ENCODE results near the gene IL2RA.

IL2RA gene

DNA sequence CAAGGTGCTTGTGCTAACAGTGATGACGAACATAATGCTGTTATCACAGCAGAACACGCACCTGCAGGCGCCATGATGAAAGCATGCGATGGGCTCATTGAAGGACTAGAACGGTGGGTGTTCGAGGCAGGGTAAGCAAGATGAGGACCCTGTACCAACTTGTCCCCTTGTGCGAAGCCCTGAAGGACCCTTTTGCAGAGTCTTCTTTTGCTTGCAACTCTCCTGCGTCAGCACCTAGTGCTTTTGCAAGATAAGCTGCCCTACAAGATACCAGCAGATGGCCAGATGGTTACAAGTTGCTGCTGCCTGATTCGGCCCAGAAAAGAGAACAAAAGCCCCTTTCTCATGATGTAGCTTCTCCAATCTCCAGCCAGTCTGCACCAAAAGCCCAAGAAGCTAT is 80.6 kb downstream of the IL2RA start:
- H3K27ac ChIP-seq (ENCODE audit: low read length), result no peak overlapping the region
- H3K9me3 ChIP-seq (ENCODE audit: control insufficient read depth, low read depth, low read length), result no peaks in the 10 kb centered on the region
- H3K36me3 ChIP-seq (ENCODE audit: control insufficient read depth, low read depth, low read length), result no peaks in the 10 kb centered on the region
- no peak overlapping the region for H3K4me3 ChIP-seq (ENCODE audit: low read length)
- H3K27me3 ChIP-seq (ENCODE audit: control insufficient read depth, insufficient read depth, low read length), result peaks cover 42% of the 10 kb centered on the region
- no peaks in the 10 kb centered on the region for H3K4me1 ChIP-seq (ENCODE audit: control insufficient read depth, low read depth, low read length)
- H3K9ac ChIP-seq (ENCODE audit: low read length), result no peak overlapping the region

DNA sequence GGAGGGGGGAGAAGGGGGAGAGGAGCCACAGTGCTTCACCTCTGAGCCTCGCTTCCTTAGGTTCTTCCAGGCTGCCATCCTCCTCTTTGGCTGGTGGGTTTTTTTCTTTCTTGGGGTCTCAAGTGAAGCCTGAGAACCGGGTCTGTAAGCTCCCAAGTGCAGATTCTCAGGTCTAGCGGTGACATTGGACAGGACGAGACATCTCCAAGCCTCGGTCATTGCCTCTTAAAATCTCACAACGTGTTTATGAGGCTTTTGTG is 84.0 kb downstream of the IL2RA start:
- Histone ChIP-seq H3K4me3 (ENCODE audit: low read length) (peak overlapping the region; percentile 74), H3K27me3 (ENCODE audit: control insufficient read depth, insufficient read depth, low read length) (peaks cover 64% of the 10 kb centered on the region), H3K27ac (ENCODE audit: low read length) (no peak overlapping the region), H3K36me3 (ENCODE audit: control insufficient read depth, low read depth, low read length) (no peaks in the 10 kb centered on the region), H3K4me1 (ENCODE audit: control insufficient read depth, low read depth, low read length) (no peaks in the 10 kb centered on the region), H3K9me3 (ENCODE audit: control insufficient read depth, low read depth, low read length) (no peaks in the 10 kb centered on the region), H3K9ac (ENCODE audit: low read length) (no peak overlapping the region)

DNA sequence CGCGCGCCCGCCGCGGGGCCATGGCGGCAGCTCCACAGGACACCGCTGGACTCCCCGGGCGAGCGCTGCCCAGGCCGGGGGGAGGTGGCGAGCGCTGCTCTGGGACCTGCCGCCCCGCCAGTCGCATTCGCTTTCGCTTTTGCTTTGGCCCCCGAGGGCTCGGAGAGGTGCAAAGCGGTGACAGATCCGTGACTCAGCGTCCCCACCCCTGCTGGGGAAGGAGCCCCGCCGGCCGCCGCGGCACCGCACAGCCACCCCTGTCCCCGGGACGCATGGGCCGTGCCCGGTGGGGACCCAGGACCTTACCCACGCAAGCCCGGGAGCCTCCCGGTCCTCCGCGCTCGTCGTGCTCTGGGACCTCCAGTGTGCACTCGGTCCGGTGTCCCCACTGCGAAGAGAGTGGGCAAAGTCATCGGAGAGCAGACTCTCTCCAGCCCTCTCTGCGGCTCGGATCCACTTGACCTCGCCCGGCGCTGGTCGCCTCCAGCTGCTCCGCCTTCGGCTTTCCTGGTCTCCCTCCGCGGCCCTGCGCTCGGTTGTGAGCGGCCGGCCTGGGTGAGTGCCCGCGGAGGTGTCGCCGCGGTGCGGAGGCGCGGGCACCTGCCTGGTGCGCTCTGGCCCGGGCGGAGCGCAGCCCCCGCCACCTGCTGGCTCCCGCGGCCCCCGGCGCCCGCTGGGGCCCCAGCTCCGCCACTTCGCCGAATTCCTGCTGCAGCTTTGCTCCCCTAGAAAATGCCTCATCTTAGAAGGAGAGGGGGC is 84.5 kb downstream of the IL2RA start, which contains the start of gene IL15RA:
IL15RA (minus strand) TSS at position 73 of the 759 bp plus-strand sequence; CDS start at position 22, 51 bp downstream.
- Histone ChIP-seq H3K27ac (ENCODE audit: low read length) (no peak within 1 kb of the TSS), H3K9ac (ENCODE audit: low read length) (peak within 1 kb of the TSS; percentile 17)

DNA sequence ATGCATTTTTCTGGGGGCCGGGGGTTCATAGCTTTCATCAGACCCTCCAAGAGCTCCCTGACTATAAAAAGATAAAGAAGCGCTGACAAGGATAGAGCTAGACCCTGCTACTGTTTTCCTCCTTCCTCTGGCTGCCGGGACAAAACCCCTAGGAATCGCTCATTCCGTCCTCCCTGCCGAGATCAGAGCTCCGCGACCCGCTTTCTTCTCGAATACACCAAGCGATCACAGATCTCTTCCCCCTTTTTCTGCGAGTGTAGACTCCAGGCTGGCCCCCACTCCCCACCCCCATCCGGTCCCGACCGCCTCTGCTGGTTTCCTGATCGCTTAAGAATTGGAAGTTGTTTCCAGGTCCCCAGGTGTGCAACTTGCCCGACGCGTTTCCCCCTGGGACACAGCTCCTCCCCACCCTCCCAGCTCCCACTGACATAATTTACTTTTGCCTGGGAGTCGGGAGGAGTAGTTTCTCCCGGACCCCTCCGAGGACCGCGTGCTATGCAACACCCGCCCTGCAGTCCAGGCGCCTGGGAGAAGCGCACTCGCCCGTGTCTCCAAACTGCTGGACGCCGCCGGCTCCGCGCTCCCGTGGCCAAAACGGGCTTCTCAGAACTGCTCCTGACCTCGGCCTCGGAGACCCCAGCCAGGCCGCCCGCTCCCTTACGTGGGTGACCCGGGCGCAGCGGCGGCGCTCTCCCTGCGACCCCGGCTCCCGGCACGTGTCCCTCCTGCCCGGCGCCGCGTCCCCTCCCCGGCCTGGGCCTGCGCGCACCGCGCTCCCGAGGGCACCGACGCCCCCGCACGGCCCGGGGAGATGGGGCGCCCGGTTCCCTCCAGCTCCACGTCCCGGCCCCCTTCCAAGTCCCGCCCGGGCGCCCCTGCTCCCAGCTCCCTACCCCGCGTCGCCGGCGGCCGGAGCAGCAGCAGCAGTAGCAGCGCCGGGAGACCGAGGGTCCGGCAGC is 85.4 kb downstream of the IL2RA start:
- H3K4me1 ChIP-seq (ENCODE audit: control insufficient read depth, low read depth, low read length), result no peaks in the 10 kb centered on the region
- no peaks in the 10 kb centered on the region for H3K36me3 ChIP-seq (ENCODE audit: control insufficient read depth, low read depth, low read length)
- peak overlapping the region; percentile 74 for H3K4me3 ChIP-seq (ENCODE audit: low read length)
- H3K27me3 ChIP-seq (ENCODE audit: control insufficient read depth, insufficient read depth, low read length), result peaks cover 64% of the 10 kb centered on the region
- H3K27ac ChIP-seq (ENCODE audit: low read length), result no peak overlapping the region
- H3K9me3 ChIP-seq (ENCODE audit: control insufficient read depth, low read depth, low read length), result no peaks in the 10 kb centered on the region
- H3K9ac ChIP-seq (ENCODE audit: low read length), result no peak overlapping the region

More for the DNA sequence above, 84.5 kb downstream of the IL2RA start, which contains the start of gene IL15RA:
- Histone ChIP-seq H3K27me3 (ENCODE audit: control insufficient read depth, insufficient read depth, low read length) (peaks cover 64% of the 10 kb centered on the region), H3K36me3 (ENCODE audit: control insufficient read depth, low read depth, low read length) (no peaks in the 10 kb centered on the region), H3K4me3 (ENCODE audit: low read length) (peak within 1 kb of the TSS; percentile 74), H3K4me1 (ENCODE audit: control insufficient read depth, low read depth, low read length) (no peaks in the 10 kb centered on the region), H3K9me3 (ENCODE audit: control insufficient read depth, low read depth, low read length) (no peaks in the 10 kb centered on the region)

DNA sequence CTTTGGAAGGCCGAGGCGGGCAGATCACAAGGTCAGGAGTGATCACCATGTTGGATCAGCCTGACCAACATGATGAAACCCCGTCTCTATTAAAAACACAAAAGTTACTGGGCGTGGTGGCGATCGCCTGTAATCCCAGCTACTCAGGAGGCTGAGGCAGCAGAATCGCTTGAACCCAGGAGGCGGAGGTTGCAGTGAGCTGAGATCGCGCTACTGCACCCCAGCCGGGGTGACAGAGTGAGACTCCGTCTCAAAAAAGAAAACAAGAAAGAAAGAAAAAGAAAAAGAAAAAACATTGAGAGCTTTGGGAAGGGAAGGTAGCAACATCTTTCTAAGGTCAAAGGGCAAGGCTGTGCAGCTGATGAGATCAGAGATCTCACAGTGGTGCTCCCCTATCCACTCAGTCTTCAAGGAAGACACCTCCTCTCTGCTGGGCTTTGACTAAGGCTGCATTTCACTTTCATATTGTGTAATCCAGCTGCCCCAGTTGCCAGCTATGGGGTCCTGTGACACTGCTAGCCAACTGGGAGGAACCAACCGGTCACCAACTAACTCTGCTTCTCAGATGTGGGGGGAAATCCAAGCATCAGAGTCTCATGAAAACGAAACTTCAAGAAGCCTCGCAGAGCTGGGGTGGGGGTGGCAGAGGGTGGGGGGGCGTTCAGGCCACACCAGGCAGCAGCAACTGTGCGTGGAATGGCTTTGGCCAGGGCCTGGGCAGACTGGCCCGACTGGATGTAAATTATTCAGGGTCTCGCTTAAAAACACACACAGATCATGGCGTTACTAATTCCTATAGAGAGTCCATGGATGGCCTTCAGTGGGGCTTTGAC is 86.3 kb downstream of the IL2RA start:
- no peak overlapping the region for H3K9ac ChIP-seq (ENCODE audit: low read length)
- no peaks in the 10 kb centered on the region for H3K4me1 ChIP-seq (ENCODE audit: control insufficient read depth, low read depth, low read length)
- no peaks in the 10 kb centered on the region for H3K9me3 ChIP-seq (ENCODE audit: control insufficient read depth, low read depth, low read length)
- no peaks in the 10 kb centered on the region for H3K36me3 ChIP-seq (ENCODE audit: control insufficient read depth, low read depth, low read length)
- no peak overlapping the region for H3K27ac ChIP-seq (ENCODE audit: low read length)
- peak overlapping the region; percentile 74 for H3K4me3 ChIP-seq (ENCODE audit: low read length)
- peaks cover 64% of the 10 kb centered on the region for H3K27me3 ChIP-seq (ENCODE audit: control insufficient read depth, insufficient read depth, low read length)

DNA sequence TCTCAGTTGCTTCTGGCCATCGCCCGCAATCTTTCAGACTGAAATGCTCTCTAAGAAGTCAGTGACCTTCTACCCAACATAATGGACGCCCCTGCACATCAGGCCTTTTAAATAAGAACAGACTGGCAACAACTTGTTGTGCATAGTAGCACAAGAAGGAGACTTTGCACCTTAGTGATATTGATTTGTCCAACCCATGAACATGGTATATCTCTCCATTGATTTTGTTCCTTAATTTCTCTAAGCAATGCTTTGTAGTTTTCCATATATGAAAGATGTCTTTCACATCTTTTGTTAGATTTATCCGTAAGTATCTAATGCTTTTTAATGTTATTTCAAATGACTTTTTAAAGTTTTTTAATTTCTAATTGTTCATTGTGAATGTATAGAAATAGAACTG is 89.1 kb downstream of the IL2RA start:
- peaks cover 37% of the 10 kb centered on the region for H3K27me3 ChIP-seq (ENCODE audit: control insufficient read depth, insufficient read depth, low read length)
- H3K9me3 ChIP-seq (ENCODE audit: control insufficient read depth, low read depth, low read length), result no peaks in the 10 kb centered on the region
- no peaks in the 10 kb centered on the region for H3K36me3 ChIP-seq (ENCODE audit: control insufficient read depth, low read depth, low read length)
- H3K4me3 ChIP-seq (ENCODE audit: low read length), result no peak overlapping the region
- no peak overlapping the region for H3K9ac ChIP-seq (ENCODE audit: low read length)
- no peak overlapping the region for H3K27ac ChIP-seq (ENCODE audit: low read length)
- H3K4me1 ChIP-seq (ENCODE audit: control insufficient read depth, low read depth, low read length), result no peaks in the 10 kb centered on the region

DNA sequence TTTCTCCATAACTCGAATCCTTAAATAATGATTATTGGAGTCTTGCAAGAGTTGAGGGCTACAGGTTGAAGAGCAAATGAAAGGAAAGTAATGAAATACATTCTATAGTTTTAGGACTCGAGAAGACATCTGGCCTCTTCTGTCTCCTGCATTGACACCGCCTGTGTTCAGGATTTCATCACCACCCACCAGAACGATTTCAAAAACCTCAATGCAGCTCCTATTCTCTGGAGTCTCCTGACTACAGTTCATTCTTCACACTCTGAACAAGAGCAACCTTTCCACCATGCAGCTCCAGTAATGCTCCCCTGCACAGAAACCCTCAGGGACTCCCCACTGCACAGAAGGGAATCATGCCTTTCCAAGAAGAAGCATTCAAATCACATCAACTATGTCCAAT is 90.3 kb downstream of the IL2RA start:
- no peak overlapping the region for H3K4me3 ChIP-seq (ENCODE audit: low read length)
- no peak overlapping the region for H3K9ac ChIP-seq (ENCODE audit: low read length)
- H3K9me3 ChIP-seq (ENCODE audit: control insufficient read depth, low read depth, low read length), result no peaks in the 10 kb centered on the region
- peaks cover 26% of the 10 kb centered on the region for H3K27me3 ChIP-seq (ENCODE audit: control insufficient read depth, insufficient read depth, low read length)
- no peaks in the 10 kb centered on the region for H3K4me1 ChIP-seq (ENCODE audit: control insufficient read depth, low read depth, low read length)
- H3K27ac ChIP-seq (ENCODE audit: low read length), result no peak overlapping the region
- no peaks in the 10 kb centered on the region for H3K36me3 ChIP-seq (ENCODE audit: control insufficient read depth, low read depth, low read length)

DNA sequence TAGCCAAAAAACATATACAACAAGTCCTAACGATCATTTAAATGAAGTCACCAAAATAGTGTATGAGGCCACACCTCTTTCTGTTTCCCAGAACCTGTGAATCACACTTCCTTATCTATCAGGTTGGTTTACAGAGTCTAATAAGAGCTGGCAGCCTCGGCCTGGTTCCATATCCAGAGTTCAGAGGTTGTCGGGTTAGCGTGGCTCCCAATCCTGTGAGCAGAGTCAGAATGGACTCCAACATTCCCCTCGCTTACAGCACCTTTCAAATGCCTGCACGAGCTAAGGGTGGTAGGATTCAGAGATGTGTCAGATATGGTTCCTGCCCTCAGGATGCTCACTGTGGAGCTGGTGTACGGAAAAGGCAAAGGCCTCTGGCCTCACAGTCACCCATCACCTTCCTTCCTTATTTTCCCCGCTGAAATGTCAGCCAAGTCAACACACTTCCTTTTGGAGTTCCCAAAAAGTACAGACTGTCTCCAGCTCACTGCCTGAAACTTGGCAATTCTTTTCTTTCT is 90.8 kb downstream of the IL2RA start:
- no peak overlapping the region for H3K27ac ChIP-seq (ENCODE audit: low read length)
- peaks cover 21% of the 10 kb centered on the region for H3K27me3 ChIP-seq (ENCODE audit: control insufficient read depth, insufficient read depth, low read length)
- no peaks in the 10 kb centered on the region for H3K9me3 ChIP-seq (ENCODE audit: control insufficient read depth, low read depth, low read length)
- no peak overlapping the region for H3K9ac ChIP-seq (ENCODE audit: low read length)
- no peaks in the 10 kb centered on the region for H3K36me3 ChIP-seq (ENCODE audit: control insufficient read depth, low read depth, low read length)
- H3K4me3 ChIP-seq (ENCODE audit: low read length), result no peak overlapping the region
- no peaks in the 10 kb centered on the region for H3K4me1 ChIP-seq (ENCODE audit: control insufficient read depth, low read depth, low read length)

DNA sequence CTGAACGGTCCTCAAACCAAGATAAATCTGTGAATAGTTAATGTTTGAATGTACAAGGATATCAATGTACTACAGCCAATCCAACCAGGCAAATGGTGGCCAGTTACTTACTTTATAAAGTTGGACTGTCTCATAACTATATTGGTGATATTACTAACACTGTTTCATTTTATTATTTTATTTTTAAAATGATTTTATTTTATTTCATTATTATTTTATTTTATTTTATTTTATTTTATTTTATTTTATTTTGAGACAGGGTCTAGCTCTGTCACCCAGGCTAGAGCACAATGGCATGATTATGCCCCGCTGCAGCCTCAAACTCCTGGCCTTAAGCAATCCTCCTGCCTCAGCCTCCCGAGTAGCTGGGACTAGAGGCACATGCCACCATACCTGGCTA is 91.6 kb downstream of the IL2RA start:
- Histone ChIP-seq H3K27me3 (ENCODE audit: control insufficient read depth, insufficient read depth, low read length) (peaks cover 12% of the 10 kb centered on the region), H3K27ac (ENCODE audit: low read length) (no peak overlapping the region), H3K4me3 (ENCODE audit: low read length) (no peak overlapping the region)

DNA sequence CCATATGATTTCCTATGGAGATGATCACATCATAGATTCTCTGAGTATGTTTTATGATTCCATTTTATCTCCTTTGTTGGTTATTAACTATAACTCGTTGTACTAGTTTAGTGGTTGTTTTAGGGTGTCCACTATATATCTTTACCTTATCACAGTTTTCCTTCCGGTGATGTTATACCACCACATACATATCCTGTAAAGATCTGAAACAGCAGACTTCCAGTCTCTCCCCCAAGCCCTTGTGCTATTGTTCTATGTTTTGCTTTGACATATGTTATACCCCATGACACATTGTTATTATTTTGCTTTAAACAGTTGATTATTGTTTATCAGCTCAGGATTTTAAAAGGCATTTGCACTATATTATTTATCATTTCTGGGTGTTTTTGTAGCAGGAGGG is 92.1 kb downstream of the IL2RA start:
- H3K4me1 ChIP-seq (ENCODE audit: control insufficient read depth, low read depth, low read length), result no peaks in the 10 kb centered on the region

More for the DNA sequence above, 91.6 kb downstream of the IL2RA start:
- no peaks in the 10 kb centered on the region for H3K9me3 ChIP-seq (ENCODE audit: control insufficient read depth, low read depth, low read length)
- no peak overlapping the region for H3K9ac ChIP-seq (ENCODE audit: low read length)
- H3K36me3 ChIP-seq (ENCODE audit: control insufficient read depth, low read depth, low read length), result no peaks in the 10 kb centered on the region
- H3K4me1 ChIP-seq (ENCODE audit: control insufficient read depth, low read depth, low read length), result no peaks in the 10 kb centered on the region

More for the DNA sequence above, 92.1 kb downstream of the IL2RA start:
- peaks cover 7% of the 10 kb centered on the region for H3K27me3 ChIP-seq (ENCODE audit: control insufficient read depth, insufficient read depth, low read length)
- H3K27ac ChIP-seq (ENCODE audit: low read length), result no peak overlapping the region
- H3K9ac ChIP-seq (ENCODE audit: low read length), result no peak overlapping the region
- no peaks in the 10 kb centered on the region for H3K9me3 ChIP-seq (ENCODE audit: control insufficient read depth, low read depth, low read length)
- no peak overlapping the region for H3K4me3 ChIP-seq (ENCODE audit: low read length)
- no peaks in the 10 kb centered on the region for H3K36me3 ChIP-seq (ENCODE audit: control insufficient read depth, low read depth, low read length)

Data from iPS-18a (cell line).